GM21825 (cell line): ENCODE results near the gene HEXA.
"Not testable (repeated sequence)": the region's sequence is repeated elsewhere in the genome, so short reads cannot be mapped to it uniquely, and the experiment has no call there.

Source experiments
- ATAC-seq: cut with Tn5 transposase; IDR thresholded peaks from one replicate; pipeline ENCODE4 v1.9.1; 2021; ENCODE audit warnings: mild to moderate bottlenecking, moderate library complexity; ENCODE audit not compliant: unreplicated experiment

The HEXA gene

GRCh38 chr15:72375846-72376581 lies at the start of gene HEXA:
Gene HEXA, minus strand, starts transcription at chr15:72376014. Its CDS starts 42 bp downstream, at chr15:72375972.
- ATAC-seq = peak; percentile 79

GRCh38 chr15:72423256-72423655 lies 47.4 kb upstream of the HEXA start:
- no peak for ATAC-seq

GRCh38 chr15:72421484-72421883 lies 45.7 kb upstream of the HEXA start:
- no peak for ATAC-seq

- no peak for ATAC-seq
Observed at GRCh38 chr15:72420576-72420975, 44.8 kb upstream of the HEXA start.

DNA sequence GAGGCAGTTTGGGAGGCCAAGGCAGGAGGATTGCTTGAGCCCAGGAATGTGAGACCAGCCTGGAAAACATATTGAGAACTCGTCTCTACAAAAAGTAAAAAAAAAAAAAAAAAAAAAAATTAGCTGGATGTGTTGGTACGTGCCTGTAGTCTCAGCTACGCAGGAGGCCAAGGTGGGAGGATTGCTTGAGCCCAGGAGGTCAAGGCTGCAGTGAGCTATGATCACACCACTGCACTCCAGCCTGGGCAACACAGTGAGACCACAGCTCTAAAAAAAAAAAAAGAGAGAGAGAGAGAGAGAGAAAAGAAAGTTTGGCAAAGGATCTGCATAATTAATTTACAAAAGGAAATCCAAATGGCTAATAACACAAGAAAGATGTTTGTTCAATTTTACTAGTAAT lies 44.0 kb upstream of the HEXA start:
- not testable (repeated sequence) for ATAC-seq

- no peak for ATAC-seq
Observed at GRCh38 chr15:72415304-72415703, 39.5 kb upstream of the HEXA start.

GRCh38 chr15:72413337-72413736 lies 37.5 kb upstream of the HEXA start:
- not testable (repeated sequence) for ATAC-seq

GRCh38 chr15:72411544-72411943 lies 35.7 kb upstream of the HEXA start:
- ATAC-seq = no peak

GRCh38 chr15:72411111-72411510 lies 35.3 kb upstream of the HEXA start:
- no peak for ATAC-seq

DNA sequence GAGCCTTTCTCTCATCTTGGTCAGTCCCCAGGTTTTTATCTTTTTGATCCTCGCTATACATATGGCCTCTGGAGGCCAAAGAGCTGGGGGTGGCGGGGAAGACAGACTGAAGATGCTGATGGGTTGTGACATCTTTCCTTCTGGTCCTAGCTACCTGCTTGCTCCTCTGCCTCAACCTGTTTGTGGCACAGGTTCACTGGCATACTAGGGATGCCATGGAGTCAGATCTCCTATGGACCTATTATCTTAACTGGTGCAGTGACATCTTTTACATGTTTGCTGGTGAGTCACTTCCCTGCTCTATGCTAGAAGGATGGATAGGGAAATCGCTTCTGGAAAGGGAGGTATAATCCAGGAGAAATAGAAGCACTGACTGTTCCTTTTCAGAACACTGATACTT lies 31.1 kb upstream of the HEXA start:
- no peak for ATAC-seq

DNA sequence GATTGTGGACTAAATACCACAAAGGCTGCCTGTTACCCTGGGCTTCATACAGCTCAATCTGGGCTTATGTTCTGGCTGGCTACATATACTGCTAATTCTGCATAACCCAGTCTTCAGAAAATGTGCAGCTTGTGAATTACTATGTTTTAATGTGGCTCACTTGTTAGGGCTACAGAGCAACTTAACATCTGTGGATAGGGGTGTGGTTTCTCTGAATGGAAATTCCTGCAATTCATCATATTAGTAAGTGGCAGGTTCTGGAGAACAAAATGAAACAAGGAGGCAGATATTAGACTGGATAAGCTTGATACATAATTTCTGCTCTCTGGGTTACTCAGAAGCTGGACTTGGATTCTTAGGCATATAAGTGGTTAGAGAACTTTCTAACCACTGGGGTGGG lies 29.0 kb upstream of the HEXA start:
- ATAC-seq = no peak

DNA sequence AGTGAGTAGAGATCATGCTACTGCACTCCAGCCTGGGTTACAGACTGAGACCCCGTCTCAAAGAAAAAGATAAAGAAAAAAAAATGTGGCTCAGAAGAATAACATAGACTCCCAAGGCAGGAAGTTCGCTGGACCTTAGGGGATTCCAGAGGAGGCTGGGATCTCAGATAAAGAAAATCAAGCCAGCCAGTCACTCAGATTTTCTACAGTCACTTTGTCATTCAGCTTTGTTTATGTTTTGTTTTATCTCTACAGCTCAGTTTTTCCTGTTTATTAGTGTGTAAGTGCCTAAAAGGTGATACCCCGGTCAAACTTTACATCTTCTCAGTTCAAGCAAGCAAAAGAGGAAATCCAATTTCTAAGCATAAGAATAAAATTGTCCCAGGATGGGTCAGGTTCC lies 28.5 kb upstream of the HEXA start:
- ATAC-seq = no peak

GRCh38 chr15:72402726-72403125 lies 26.9 kb upstream of the HEXA start:
- ATAC-seq = no peak

DNA sequence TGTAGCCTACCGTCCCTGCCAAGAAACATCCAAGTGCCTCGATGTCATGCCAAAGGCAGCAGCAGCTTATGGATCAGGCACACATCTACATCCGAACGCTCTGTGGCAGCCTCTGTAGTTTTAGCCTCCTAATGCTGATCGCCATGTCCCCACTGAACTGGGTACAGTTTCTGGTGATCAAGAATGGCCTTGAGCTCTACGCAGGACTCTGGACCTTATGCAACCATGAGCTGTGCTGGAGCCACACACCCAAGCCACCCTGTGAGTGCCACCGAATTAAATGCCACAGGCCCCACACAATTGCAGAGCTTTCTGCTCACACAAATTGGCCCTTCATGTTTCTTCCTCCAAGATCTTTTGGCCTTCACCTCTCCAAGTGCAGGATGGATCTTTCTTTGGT lies 22.8 kb upstream of the HEXA start:
- ATAC-seq = no peak

DNA sequence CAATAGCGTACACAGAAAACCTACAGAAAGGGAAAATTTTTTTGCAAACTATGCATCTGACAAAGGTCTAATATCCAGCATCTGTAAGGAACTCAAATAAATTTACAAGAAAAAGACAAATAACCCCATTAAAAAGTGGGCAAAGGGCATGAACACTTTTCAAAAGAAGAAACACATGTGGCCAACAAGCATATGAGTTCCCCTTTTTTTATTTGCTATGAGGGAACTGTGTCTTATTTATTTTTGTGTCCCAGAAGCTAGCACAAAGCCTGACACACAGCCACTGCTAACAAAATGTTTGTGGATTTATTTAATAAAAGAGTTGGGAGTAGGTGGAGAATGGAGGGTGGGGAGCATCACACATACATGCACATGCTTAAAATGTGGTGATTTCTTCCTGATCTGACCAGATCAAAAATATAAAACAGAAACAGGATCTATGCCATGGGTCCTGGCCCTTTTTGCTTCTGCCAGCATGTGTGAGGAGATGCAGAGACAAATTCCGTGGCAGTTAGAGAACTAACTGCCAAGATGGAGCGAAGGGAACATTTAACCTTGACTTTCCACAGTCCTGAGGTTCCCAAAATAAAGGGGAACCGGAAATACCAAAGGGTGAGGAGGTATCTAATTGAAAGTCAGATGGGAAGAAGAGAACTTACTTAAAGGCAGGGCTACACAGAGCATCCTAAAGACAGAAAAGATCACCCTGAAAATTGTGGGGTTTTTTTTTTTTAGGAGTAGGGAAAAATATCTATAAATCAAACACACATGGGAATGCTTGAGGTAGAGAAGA lies 22.2 kb upstream of the HEXA start, which contains the start of gene TMEM202:
TSS of gene TMEM202 (plus strand) at position 510 of the 793 bp plus-strand sequence. CDS start at position 532, 22 bp downstream.
- ATAC-seq = no peak

GRCh38 chr15:72396331-72396730 lies 20.5 kb upstream of the HEXA start:
- ATAC-seq = not testable (repeated sequence)

DNA sequence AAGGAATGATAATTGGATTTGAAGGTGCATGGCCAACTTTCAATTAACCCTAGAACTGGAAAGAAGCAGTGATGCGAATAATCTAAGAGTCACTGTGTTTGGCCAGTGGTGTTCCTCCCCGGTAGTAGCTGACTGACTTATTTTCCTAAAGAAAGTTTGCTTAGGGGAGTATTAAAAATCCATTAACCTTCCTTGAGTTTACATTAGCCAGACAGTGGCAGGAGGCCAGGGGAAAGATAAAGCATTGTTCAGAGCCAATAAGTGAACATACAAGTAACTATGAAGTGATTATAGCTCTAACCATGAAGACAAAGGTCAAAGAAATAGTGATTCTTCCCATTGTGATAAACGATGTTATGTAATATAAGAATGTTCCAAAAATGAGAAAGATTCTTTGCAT lies 13.4 kb upstream of the HEXA start:
- no peak for ATAC-seq

GRCh38 chr15:72387741-72388140 lies 11.9 kb upstream of the HEXA start:
- no peak for ATAC-seq

GRCh38 chr15:72382146-72382545 lies 6.3 kb upstream of the HEXA start:
- no peak for ATAC-seq

DNA sequence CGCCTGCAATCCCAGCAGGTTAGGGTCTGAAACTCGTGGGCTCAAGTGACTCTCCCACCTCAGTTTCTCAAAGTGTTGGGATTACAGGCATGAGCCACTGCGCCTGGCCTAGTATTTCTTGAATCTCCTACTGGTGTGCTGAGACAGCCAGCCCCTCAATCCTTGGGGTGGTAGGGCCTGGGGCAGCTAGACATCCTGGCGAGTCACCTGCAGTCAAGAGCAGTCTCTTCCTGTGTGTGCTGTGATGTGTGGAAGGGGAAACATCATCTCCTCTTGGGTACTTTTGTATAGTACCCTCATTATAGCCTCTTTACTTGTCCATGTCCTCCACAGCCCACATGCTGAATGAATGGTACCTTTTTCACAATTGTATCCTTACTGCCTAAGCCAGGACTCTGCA lies 4.9 kb upstream of the HEXA start:
- ATAC-seq = no peak

GRCh38 chr15:72379856-72380430 lies 4.1 kb upstream of the HEXA start:
- ATAC-seq = no peak

DNA sequence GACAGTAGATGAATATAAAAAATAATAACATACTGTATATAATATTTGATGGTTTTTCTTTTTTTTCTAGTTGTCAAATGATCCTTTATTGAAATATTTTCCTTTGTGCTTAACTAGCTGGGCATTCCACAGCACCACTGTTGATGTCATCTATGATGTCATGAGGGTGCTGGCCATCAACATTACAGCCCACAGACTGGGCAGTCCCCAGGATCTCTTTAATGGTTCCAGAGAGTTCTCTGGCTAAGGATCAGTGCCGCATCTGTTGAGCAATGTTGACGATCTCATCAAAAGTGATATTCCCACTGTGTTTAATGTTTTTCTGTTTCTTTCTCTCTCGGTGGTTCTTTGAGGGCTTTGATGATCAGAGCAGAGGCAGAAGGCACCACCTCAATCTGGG lies 3.3 kb upstream of the HEXA start:
- ATAC-seq = not testable (repeated sequence)
